Left renal cortex interstitium (tissue), 4 donors: ENCODE data around the gene MIEF1. TPM values are rescaled to one million over a fixed set of nuclear protein-coding genes. Genes with fewer than 3 reads are reported as not detected.
"Not testable (repeated sequence)": the region's sequence is repeated elsewhere in the genome, so short reads cannot be mapped to it uniquely, and the experiment has no call there.

Experiments
- DNase-seq, 4 donors: peaks; one replicate each; pipeline ENCODE4 v3.0.0-alpha.2; 2013; ENCODE audit warnings: low read depth in 4 of 4, low spot score in 2 of 4, missing footprints in 1 of 4
- polyA plus RNA-seq, 4 donors: library from polyadenylated mRNA; unstranded; fragments of 120-200 nt; gene quantifications; one replicate each; pipeline ENCODE4 v1.2.1, GENCODE V29; 2013; ENCODE audit not compliant: insufficient read length in 4 of 4

The MIEF1 gene
- polyA plus RNA-seq, 4 donors = 33.5 to 36.6 (median 34.2) TPM

- DNase-seq = no peak
These were observed 9.1 kb downstream of the MIEF1 start for GRCh38 chr22:39511226-39511625.

- no peak for DNase-seq
These were observed 9.9 kb downstream of the MIEF1 start for GRCh38 chr22:39512026-39512425.

- DNase-seq = no peak
These were observed 11.7 kb downstream of the MIEF1 start for GRCh38 chr22:39513791-39514190.

- DNase-seq = no peak
These were observed 12.4 kb downstream of the MIEF1 start for GRCh38 chr22:39514373-39514973.

- no peak for DNase-seq
These were observed 13.4 kb downstream of the MIEF1 start for GRCh38 chr22:39515266-39516050.

GRCh38 chr22:39517470-39517869 lies 15.4 kb downstream of the MIEF1 start:
- DNase-seq = no peak

GRCh38 chr22:39518144-39518786 lies 16.2 kb downstream of the MIEF1 start:
- no peak for DNase-seq

- DNase-seq = no peak
These were observed 17.0 kb downstream of the MIEF1 start for GRCh38 chr22:39518996-39519680.

- DNase-seq = peak in 1 of 4 donors; percentile 98
These were observed 17.7 kb downstream of the MIEF1 start for GRCh38 chr22:39519681-39520225.

- DNase-seq = peak in 3 of 4 donors; percentile 99 to 100 (median 99)
These were observed 18.4 kb downstream of the MIEF1 start, which contains the start of gene ATF4 for GRCh38 chr22:39520226-39521105. Gene ATF4 (plus strand): TSS chr22:39520562. CDS start chr22:39521446, 884 bp downstream.

GRCh38 chr22:39521106-39521885 lies 19.2 kb downstream of the MIEF1 start:
- DNase-seq = not testable (repeated sequence)

- not testable (repeated sequence) for DNase-seq
These were observed 20.0 kb downstream of the MIEF1 start for GRCh38 chr22:39522091-39522490.

- DNase-seq = no peak
These were observed 20.6 kb downstream of the MIEF1 start for GRCh38 chr22:39522567-39523300.

GRCh38 chr22:39524089-39524752 lies 22.1 kb downstream of the MIEF1 start:
- no peak for DNase-seq

GRCh38 chr22:39524753-39525657 lies 22.9 kb downstream of the MIEF1 start:
- no peak for DNase-seq

GRCh38 chr22:39525658-39525975 lies 23.5 kb downstream of the MIEF1 start:
- DNase-seq = no peak

GRCh38 chr22:39526736-39527171 lies 24.7 kb downstream of the MIEF1 start:
- no peak for DNase-seq
